Subcutaneous adipose tissue (tissue), 4 donors: ENCODE measurements around the gene OXSR1. TPM values are rescaled to one million over a fixed set of nuclear protein-coding genes. Genes with fewer than 3 reads are reported as not detected.

Experiments
- CTCF ChIP-seq: fragments of 450-650 bp; IDR thresholded peaks from one replicate; pipeline ENCODE4 v1.5.1; 2016; ENCODE audit warnings: low read depth, mild to moderate bottlenecking, control low read depth, antibody characterized with exemption, moderate library complexity
- total RNA-seq, 4 donors: library from RNA; depleted of rRNA; stranded (reverse); fragments of >200 nt; gene quantifications; one replicate each; pipeline ENCODE4 v1.1.0, GENCODE V29; 2016

OXSR1 gene
- total RNA-seq, 4 donors from 2014 or later: 30.0 to 49.6 (median 33.0) TPM

- TF ChIP-seq CTCF: no peak
Observed at GRCh38 chr3:38227989-38228388, 62.7 kb downstream of the OXSR1 start.

- TF ChIP-seq CTCF: no peak
Observed at GRCh38 chr3:38229036-38229435, 63.7 kb downstream of the OXSR1 start.

DNA sequence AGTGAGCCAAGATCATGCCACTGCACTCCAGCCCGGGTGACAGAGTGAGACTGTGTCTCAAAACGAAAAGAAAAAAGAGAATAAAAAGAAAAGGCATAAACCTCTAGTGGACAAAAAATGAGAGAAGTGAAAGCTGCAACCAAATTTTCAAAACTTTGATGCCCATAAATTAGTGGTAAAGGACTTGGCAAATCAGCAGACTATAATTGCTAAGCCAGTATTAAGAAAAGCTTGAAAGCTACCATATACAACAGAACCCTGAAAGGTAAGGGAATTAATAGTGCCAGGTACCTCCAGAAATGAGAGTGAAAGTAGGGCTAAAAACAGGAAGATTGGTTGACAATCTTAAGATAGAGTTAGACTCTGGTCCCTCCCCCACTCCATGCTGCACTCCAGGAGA lies 67.4 kb downstream of the OXSR1 start:
- no peak for TF ChIP-seq CTCF

DNA sequence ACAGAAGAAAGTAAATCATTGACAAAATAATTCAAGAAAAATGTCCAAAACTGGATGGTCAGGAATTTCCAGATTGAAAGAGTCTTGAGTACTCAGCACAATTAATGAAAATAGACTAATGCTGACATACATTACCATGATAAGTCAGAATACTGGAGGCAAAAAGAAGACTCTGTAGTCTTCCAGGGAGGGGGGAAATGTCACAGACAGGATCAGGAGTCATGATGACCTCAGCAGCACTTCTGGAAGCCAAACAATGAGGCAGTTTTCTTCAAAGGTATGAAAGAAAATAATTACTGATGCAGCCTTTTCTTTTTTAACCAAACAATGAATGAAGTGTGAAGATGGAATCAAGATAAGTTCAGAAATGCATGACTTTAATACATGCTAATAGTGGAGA lies 70.1 kb downstream of the OXSR1 start:
- no peak for TF ChIP-seq CTCF

- TF ChIP-seq CTCF: no peak
Observed at GRCh38 chr3:38238416-38239008, 73.2 kb downstream of the OXSR1 start.

- no peak for TF ChIP-seq CTCF
Observed at GRCh38 chr3:38245930-38246329, 80.6 kb downstream of the OXSR1 start.

GRCh38 chr3:38247366-38248035 lies 82.2 kb downstream of the OXSR1 start:
- TF ChIP-seq CTCF: no peak
